HG02981 (cell line): ENCODE data around the gene MYO1F.
"Not testable (repeated sequence)": the region's sequence is repeated elsewhere in the genome, so short reads cannot be mapped to it uniquely, and the experiment has no call there.

Experiments used
- ATAC-seq: cut with Tn5 transposase; IDR thresholded peaks from one replicate; pipeline ENCODE4 v1.9.1; 2021; ENCODE audit warnings: mild to moderate bottlenecking, moderate library complexity; ENCODE audit not compliant: unreplicated experiment

The MYO1F gene

GRCh38 chr19:8577247-8577646 lies at the start of gene MYO1F:
Gene MYO1F (minus strand): TSS chr19:8577442. CDS start chr19:8577309, 133 bp downstream.
- no peak for ATAC-seq

- no peak for ATAC-seq
Measured at GRCh38 chr19:8626842-8627241, 49.6 kb upstream of the MYO1F start.

- not testable (repeated sequence) for ATAC-seq
Measured at GRCh38 chr19:8622886-8623285, 45.6 kb upstream of the MYO1F start.

GRCh38 chr19:8618751-8619150 lies 41.5 kb upstream of the MYO1F start:
- no peak for ATAC-seq

- ATAC-seq: no peak
Measured at GRCh38 chr19:8617984-8618383, 40.7 kb upstream of the MYO1F start.

- not testable (repeated sequence) for ATAC-seq
Measured at GRCh38 chr19:8617325-8617724, 40.1 kb upstream of the MYO1F start.

GRCh38 chr19:8616861-8617260 lies 39.6 kb upstream of the MYO1F start:
- no peak for ATAC-seq

GRCh38 chr19:8615813-8616596 lies 38.8 kb upstream of the MYO1F start:
- ATAC-seq: no peak

- no peak for ATAC-seq
Measured at GRCh38 chr19:8615024-8615423, 37.8 kb upstream of the MYO1F start.

GRCh38 chr19:8614455-8614854 lies 37.2 kb upstream of the MYO1F start:
- no peak for ATAC-seq

- no peak for ATAC-seq
Measured at GRCh38 chr19:8612807-8613171, 35.5 kb upstream of the MYO1F start.

GRCh38 chr19:8611877-8612806 lies 34.9 kb upstream of the MYO1F start:
- ATAC-seq: no peak

- no peak for ATAC-seq
Measured at GRCh38 chr19:8611391-8611876, 34.2 kb upstream of the MYO1F start.

- ATAC-seq: no peak
Measured at GRCh38 chr19:8610936-8611300, 33.7 kb upstream of the MYO1F start.

- no peak for ATAC-seq
Measured at GRCh38 chr19:8610041-8610935, 33.0 kb upstream of the MYO1F start, which contains the start of gene ADAMTS10. Gene ADAMTS10 (minus strand): TSS chr19:8610715. CDS start chr19:8605710, 5,005 bp downstream.

- ATAC-seq: no peak
Measured at GRCh38 chr19:8609279-8610040, 32.2 kb upstream of the MYO1F start.

GRCh38 chr19:8608941-8609278 lies 31.7 kb upstream of the MYO1F start:
- no peak for ATAC-seq

- no peak for ATAC-seq
Measured at GRCh38 chr19:8607386-8607785, 30.1 kb upstream of the MYO1F start.

GRCh38 chr19:8605514-8605913 lies 28.3 kb upstream of the MYO1F start:
- no peak for ATAC-seq

- no peak for ATAC-seq
Measured at GRCh38 chr19:8601796-8602195, 24.6 kb upstream of the MYO1F start.
